Measurements from ENCODE around the gene ITGB1.

Gene ITGB1

GRCh38 chr10:32956365-32957197, 1.4 kb downstream of the ITGB1 start:
- ChIA-PET POLR2A (ENCODE audit: low non-redundant PET) (interaction anchor here (0.7 to 1.2 kb wide), 2 partner anchors 24 to 45 kb away, joined by 3 to 7 read pairs; no protein-coding TSS in a partner anchor), CTCF (interaction anchor here (1.1 kb wide), 1 partner anchor 27 kb away, joined by 3 read pairs; no protein-coding TSS in a partner anchor)
- TF ChIP-seq, protein P1, sequence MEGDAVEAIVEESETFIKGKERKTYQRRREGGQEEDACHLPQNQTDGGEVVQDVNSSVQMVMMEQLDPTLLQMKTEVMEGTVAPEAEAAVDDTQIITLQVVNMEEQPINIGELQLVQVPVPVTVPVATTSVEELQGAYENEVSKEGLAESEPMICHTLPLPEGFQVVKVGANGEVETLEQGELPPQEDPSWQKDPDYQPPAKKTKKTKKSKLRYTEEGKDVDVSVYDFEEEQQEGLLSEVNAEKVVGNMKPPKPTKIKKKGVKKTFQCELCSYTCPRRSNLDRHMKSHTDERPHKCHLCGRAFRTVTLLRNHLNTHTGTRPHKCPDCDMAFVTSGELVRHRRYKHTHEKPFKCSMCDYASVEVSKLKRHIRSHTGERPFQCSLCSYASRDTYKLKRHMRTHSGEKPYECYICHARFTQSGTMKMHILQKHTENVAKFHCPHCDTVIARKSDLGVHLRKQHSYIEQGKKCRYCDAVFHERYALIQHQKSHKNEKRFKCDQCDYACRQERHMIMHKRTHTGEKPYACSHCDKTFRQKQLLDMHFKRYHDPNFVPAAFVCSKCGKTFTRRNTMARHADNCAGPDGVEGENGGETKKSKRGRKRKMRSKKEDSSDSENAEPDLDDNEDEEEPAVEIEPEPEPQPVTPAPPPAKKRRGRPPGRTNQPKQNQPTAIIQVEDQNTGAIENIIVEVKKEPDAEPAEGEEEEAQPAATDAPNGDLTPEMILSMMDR (conservative IDR thresholded peaks at IDR 0.05; ENCODE audit: low read depth), result no peak
- peak overlapping the region; percentile 93 for H3K27ac ChIP-seq
- DNase-seq (ENCODE audit: low spot score), result no peak

DNA sequence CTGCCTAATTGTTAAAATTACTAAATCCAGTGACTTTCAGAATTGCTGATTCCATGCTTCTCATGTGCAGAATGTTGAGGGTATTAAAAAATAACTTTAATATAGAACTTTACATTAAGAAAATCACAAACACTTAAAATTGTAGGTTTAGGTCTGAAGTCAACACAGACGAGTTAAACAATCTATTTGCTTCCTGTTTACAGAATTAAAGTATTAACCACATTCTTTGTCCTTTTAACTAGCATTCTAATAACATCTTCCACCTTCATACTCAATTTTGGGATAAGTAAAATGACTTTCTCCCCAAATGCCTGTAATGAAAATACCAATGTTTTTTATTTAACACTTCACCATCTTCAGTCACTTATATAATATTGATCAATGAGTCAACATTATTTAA, 2.2 kb downstream of the ITGB1 start:
- TF ChIP-seq, protein P1 (conservative IDR thresholded peaks at IDR 0.05; ENCODE audit: low read depth), result no peak
- ChIA-PET POLR2A (ENCODE audit: low non-redundant PET) (no interaction called here), CTCF (no interaction called here)
- H3K27ac ChIP-seq, result no peak overlapping the region
- DNase-seq (ENCODE audit: low spot score), result no peak

DNA sequence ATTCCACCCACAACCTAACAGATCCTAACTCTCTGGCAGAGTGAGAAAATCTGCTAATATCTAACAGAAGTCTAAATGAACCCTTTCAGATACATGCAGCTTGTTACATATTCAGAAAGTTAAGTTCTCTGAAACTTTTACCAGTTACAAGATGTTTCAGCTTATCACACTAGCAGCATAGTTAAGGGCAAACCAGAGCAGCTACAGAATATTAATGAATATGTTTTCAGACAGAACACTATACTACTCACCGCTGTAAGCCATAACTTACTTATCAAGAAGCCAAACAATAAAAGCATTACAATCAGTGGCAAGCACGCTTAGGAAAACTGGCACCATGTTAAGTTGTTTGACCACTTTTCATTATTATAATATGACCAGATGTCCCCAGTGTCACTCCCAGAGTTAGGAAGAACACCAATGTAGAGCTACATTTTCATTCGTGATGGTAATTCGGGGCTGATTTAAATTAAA, 2.7 kb downstream of the ITGB1 start:
- TF ChIP-seq, protein P1 (conservative IDR thresholded peaks at IDR 0.05; ENCODE audit: low read depth), result no peak
- DNase-seq (ENCODE audit: low spot score), result no peak
- ChIA-PET POLR2A (ENCODE audit: low non-redundant PET) (no interaction called here), CTCF (no interaction called here)
- no peak overlapping the region for H3K27ac ChIP-seq

DNA sequence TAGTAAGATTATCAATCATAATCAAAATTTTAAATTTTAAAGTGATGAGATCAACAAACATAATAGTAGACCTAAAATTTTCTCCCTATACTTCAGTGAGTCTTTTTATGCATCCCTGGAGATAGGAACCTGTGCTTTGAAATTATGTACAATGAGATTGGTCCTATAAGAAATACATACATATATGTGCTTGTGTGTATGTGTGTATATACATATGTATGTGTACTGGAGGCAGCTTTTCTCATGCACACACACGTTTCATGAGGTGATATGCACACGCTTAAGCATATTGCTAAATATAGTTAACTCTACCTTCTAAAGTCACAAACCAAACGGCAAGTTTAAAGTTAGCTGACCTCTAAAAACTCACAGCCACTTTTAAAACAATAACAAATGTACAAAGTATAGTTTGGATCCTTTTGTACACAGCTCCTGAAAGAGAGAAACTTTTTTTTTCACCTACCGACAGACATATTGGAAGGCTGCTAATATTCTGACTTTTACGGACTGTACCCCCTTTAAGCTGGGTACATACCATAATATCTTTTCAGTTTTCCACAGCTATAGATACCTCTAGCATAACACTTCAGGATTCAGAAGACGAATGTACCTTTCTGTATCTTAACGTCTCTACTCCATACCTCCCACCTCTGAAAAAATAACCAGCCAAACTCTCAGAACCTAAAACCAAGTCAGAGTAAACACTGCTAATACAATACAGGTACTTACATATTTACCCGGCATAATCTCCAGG, 3.3 kb downstream of the ITGB1 start:
- ChIA-PET POLR2A (ENCODE audit: low non-redundant PET) (no interaction called here), CTCF (interaction anchor here (0.6 to 1.2 kb wide), 3 partner anchors 31 to 1168 kb away, joined by 3 read pairs; no protein-coding TSS in a partner anchor)
- no peak overlapping the region for H3K27ac ChIP-seq
- DNase-seq (ENCODE audit: low spot score), result no peak
- TF ChIP-seq, protein P1 (conservative IDR thresholded peaks at IDR 0.05; ENCODE audit: low read depth), result no peak

GRCh38 chr10:32954080-32954479, 4.0 kb downstream of the ITGB1 start:
- CTCF ChIA-PET, result interaction anchor here (0.6 to 1.2 kb wide), 4 partner anchors 11 to 1168 kb away, joined by 3 read pairs; no protein-coding TSS in a partner anchor
- H3K27ac ChIP-seq, result no peak overlapping the region
- POLR2A ChIA-PET (ENCODE audit: low non-redundant PET), result no interaction called here
- DNase-seq (ENCODE audit: low spot score), result no peak
- TF ChIP-seq, protein P1 (conservative IDR thresholded peaks at IDR 0.05; ENCODE audit: low read depth), result no peak

DNA sequence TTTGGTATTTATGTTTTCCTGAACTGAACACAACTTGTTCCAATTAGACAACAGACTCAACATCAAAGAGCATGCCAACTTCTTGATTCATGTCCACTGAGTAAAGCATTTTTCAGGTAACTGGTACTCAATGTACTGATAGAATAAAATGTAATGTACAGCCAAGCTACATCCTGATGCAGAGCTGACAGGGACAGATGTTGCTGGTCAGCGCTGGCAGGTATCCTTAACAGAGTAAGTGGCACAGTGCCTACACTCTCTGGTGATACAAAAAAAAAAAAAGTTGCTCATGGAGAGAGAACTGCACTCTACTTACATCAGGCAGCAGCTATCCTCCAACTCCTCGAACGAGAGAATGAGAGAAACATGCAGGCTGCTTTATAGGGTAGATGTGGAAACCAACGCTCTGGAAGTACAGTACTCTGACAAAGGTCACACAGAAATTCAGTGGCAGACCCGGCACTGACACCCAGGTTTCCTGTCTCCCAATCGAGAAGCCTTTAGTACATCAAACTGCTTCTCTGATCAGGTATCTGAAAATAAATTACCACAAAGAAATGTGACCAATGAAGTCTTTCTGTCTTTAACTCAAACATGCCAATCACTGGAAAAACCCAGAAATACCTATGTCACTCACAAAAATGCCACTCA, 4.6 kb downstream of the ITGB1 start:
- ChIA-PET CTCF (interaction anchor here (0.6 to 1.2 kb wide), 2 partner anchors 10 to 57 kb away, joined by 3 read pairs; no protein-coding TSS in a partner anchor), POLR2A (ENCODE audit: low non-redundant PET) (interaction anchor here (0.6 kb wide), 1 partner anchor 27 kb away, joined by 3 read pairs; no protein-coding TSS in a partner anchor)
- no peak overlapping the region for H3K27ac ChIP-seq
- no peak for DNase-seq (ENCODE audit: low spot score)
- TF ChIP-seq, protein P1 (conservative IDR thresholded peaks at IDR 0.05; ENCODE audit: low read depth), result no peak

All from RWPE1 (cell line).